NK-92 (cell line): ENCODE data around the gene MAML3.

ENCODE experiments used
- DNase-seq: peaks from one replicate; lab custom pipeline; 2025; ENCODE audit not compliant: unreplicated experiment; lab: John Stamatoyannopoulos, UW

Gene MAML3

DNA sequence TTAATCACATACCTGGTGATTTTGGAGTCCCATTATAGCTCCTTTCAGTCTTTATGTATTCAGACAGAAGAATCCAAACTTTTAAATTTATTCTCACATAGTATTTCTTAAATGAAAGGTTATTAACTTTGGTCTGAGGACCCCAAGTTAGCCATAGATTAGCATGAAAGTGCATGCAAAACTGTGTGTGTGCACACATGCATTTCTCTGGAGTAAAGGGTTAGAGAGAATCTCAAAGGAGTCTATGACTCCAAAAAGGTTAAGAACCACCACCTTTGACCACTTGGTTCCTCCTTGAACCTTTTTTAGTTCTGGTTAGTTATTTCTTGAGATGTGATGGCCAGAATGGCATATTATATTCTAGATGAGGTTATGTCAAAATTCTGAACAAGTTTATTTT, 386.4 kb downstream of the MAML3 start:
- no peak for DNase-seq

DNA sequence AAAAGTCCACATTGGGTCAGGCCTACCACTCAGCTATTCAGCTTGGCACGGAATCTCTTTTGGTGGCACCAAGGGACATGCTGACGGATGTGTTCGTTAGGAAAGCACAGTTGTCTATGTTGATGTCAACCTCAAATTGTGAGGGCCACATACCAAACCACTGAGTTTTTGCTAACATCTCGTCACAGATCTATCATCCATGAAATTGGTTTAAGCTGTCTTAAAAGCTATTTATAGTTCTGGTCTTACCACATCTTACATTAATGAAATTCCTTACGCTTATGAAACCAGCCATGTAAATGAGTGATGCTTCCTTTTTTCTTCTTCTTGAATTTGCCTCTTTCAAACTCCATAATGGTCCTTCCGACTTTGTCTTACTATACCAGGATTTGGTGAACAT, 386.8 kb downstream of the MAML3 start:
- no peak for DNase-seq

DNA sequence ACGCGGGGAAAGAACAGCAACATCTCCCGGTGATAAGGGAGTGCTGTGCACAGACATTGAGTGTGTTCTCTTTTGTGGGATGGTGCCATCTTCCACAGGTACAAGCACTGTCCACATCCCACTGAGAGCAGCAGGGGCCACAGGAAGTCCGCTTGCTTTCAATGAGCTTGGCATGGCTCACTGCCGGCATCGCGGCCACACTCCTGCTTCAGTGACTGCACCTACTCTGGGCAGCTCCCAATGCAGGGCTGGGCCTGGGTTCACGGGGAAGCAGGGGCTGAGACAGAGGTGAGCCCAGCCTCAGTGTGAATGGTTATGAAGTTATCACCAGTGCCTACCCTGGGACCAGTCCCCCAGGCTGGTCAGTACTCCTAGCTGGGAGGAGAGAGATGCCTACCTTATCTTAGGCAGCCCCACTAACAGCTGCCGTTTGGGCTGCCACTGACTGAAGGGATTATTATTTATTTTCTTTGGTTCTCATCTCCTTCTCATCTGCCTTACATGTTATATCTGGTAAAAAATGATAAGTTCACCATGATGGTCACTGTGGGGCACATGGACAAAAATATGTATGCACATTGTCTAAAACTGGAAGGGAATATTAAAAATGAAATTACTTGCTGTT, 389.2 kb downstream of the MAML3 start:
- no peak for DNase-seq

DNA sequence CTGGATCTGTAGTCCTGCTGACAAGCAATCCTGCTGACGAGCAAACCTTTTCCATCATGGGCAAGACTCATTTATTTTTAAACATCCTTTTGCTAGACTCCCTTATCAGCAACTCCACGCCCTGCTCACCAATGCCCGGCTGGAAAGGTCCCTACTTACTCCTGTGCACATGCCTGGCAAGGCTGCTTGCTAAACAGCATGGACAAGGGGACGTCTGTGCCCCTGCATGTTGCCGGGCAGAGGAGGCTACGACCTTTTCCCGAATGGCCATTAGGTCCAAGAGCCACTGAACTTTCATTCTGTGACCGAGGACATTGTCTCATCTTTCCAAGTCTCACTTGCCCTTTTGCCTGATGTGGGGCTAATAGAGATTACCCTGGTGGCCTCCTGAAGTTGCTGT, 389.8 kb downstream of the MAML3 start:
- DNase-seq: no peak

DNA sequence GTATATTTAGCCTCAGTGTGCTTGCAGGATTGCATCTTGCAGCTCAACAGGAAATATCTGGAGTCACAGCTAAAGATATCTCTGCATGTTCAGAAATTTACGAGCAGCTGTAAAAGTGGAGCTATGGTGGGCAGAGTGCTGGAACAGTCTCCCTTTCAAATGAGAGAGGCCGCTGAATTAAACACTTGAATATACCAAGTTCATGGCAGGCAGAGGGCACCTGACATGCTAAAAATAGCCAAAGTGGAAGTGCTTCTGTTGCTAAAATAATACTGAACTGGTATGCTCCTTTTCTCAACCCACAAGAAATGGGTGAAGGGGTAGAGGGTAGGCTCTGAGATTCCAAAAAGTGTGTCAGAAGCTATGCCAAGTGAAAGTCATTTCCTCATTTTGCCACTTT, 390.3 kb downstream of the MAML3 start:
- no peak for DNase-seq

DNA sequence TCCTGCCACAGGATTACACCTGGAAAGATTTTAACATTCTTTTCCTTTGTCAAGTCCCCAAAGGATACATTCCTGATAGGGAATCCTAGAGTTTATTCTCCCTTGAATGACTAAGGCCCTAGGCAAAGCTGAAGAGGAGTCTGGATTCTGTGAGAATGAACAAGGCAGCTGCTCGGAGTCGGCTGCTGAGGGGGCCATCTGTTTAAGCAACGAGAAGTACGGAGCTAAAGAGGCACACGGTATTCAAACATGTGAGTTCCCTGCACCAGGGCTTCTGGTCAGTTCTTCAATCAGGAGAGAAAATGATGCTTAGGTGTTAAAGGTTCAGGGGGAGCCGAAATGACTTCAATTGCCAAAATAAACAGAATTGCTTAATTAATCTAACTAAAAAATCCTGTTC, 390.8 kb downstream of the MAML3 start:
- DNase-seq: no peak

DNA sequence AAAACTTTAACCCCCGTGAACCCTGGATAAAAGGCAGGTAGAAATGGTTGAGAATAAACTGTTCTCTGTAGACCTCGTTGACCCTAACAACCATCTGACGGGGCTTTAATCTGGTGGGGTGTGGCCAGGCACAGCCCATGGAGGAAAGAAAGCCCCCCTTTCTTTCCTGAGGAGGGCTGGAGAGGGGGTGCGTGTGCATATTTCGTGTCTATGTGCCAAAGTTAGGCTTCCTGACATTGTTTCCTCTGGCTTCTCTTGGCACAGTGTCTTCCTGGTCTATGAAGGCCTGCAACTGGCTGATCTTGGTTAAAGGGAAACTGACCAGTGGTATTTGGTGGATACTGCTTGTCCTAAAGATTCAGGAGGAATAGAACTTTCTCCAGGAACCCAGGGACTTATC, 391.3 kb downstream of the MAML3 start:
- DNase-seq: no peak

DNA sequence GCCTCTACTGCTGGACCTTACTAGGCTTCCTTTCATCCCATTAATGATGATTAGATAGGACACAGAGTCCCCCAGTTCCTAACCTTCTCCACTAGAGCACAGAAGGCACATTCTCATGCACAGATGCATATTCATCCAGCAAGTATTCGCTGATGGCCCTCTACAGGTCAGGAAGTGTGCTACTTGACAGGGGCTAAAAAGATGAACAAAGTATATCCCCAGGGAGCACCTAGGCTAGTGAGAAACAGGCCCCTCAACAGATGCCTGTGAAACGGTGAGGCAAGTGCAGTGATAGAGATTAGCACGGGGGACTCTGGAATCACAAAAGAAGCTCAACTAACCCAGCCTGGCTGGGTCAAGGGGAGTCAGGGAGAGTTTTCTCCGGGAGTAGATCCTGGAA, 392.5 kb downstream of the MAML3 start:
- no peak for DNase-seq

DNA sequence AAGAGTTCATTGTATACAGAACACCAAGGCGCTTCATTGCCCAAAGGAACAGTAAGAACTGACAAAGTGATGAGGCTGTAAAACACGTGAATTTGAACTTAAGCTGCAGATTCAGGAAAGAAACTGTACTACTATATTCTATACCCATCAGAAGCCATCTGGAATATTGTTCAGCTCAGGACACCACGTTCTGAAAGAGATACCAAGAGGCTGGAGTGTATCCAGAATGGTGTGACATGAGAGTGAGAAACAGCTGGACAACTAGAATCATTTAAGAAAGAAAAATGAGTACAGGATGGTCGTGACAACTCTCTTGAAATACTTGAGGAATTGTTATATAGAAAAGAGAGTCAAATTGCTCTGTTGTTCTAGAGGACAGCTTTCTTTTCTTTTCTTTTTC, 393.4 kb downstream of the MAML3 start:
- DNase-seq: no peak

DNA sequence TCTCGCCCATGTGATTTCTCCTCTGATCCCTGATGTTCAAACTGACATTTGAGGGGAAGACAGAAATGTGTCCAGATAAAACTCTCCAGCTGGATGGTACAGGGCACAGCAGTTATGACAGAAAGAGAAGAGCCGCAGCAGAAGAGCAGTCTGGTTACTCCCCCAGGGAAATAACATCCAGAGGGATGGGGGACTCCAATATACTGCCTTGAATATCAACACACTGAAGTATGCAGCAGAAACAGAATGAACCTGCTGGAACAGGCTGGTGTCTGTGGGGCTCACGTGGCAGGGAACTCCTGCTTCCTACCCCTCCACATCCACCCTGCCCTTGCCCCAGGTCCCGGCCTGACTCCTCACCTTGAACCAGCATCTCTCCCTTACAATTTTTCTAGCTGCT, 394.9 kb downstream of the MAML3 start:
- no peak for DNase-seq

DNA sequence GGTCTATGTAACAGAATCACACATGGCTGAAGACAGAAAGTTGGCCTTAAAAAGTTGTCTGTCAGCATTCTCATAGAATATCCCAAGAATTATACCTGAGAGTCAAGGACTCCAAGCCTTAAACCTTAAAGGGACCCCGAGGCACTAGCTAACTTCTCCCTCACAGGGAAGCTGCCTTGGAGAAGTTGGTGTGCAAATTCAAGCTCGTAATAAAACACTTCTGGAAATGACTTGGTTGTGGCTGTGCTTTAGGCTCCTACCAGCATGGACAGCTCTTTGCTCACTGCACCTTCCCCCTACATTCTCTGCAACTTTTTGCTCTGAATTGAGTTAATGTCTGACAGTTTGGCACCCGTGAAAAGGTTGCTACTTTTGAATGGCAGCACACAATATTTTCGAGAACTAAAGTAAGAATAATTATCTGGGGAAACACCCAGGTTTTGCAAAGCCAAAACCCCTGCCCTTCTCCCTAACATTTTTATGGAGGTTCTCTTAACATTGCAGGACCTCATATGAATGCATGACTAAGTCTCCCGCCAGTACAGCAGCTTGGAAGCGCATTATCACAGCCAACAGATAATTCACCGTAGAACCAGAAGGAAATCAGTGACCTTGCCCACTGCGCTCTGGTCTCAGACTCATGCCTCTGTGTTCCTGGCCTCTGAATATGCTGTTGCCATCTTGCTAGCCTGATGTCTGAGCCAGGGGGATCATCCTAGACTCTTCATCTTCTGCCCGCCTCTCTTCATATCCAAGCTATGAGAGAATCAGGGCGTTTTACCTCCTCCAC, 397.4 kb downstream of the MAML3 start:
- DNase-seq: no peak

DNA sequence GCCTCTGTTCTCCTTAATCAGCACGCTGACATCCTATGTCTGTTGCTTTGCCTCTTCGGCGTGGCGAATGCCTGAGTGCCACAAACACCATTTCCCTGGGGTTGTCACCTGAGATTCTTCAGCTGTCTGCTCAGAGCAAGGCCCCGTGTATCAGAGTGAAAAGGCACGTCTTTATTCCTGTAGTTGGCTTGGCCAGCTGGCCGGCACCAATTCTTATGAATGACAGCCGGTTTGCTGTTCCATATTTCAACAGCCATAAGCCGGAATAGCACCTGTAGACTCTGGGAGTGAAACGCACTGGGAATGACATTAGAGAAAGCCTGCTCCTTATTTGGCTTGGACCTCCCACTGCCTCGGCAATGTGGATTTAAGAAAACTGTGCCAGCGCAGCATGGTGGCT, 399.0 kb downstream of the MAML3 start:
- no peak for DNase-seq

DNA sequence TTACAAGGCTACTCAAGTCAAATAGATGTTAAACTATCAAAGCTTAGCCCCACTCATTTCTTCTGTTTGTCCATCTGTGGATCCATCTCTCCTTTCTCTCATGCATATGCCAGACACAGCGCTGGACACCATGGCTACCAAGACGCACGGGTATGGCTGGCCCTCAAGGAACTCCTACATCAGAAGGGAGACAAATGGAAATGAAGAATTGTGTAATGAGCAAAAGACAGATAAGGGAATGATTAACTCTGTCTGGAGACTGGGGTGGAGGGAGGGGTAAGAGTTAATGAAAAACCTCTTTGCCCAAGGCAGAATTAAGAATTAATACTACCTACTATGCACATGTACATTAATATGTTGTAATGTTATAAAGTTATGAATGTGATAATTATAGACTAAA, 400.3 kb downstream of the MAML3 start:
- DNase-seq: no peak

DNA sequence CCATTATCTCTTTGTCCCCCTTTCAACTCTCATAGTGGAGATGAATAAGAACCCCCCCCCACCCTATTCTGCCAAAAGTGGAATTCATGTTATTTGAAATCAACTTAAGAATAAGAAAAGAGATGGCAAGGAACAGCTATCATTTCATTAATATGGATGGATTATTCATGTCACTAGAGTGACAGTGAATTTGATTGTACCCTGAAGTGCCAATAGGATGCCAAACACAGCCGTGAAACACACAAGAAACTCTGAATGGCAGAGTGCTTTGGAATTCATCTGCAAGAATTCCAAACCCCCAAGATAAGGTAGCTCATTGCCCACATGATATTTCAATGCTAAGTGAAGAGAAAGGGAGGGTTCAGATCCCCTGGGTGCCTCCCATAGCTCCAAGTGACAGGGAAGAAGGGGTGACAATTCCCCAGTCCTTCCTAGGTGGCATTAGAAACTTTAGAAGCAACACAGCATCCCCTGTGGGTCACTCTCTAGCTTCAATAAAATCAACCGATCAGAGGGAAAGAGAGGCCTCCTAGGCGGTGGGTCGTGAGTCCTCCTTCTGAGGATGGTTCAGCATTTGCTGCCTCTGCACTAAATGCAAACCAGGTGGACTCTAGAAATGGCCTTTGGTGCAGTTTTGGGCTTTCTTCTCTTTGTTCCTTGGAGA, 404.0 kb downstream of the MAML3 start:
- no peak for DNase-seq

DNA sequence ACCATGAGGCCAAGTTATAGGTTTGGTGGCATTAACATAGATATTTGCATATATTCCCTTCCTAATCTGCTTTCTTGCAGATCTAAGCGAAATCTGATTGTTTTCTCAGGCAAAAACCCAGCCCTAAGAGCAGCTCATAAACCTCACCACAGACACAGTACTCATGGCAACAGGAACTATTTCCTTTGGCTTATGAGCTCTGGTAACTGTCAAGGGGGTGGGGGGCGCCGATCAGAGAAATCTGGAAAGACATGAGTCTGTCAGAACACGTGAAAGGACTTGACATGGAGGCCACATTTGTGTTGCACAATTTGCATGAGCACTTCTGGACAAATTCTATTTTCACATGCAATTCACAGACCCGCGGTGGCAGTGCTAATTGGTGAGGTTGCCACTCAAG, 404.6 kb downstream of the MAML3 start:
- DNase-seq: no peak

DNA sequence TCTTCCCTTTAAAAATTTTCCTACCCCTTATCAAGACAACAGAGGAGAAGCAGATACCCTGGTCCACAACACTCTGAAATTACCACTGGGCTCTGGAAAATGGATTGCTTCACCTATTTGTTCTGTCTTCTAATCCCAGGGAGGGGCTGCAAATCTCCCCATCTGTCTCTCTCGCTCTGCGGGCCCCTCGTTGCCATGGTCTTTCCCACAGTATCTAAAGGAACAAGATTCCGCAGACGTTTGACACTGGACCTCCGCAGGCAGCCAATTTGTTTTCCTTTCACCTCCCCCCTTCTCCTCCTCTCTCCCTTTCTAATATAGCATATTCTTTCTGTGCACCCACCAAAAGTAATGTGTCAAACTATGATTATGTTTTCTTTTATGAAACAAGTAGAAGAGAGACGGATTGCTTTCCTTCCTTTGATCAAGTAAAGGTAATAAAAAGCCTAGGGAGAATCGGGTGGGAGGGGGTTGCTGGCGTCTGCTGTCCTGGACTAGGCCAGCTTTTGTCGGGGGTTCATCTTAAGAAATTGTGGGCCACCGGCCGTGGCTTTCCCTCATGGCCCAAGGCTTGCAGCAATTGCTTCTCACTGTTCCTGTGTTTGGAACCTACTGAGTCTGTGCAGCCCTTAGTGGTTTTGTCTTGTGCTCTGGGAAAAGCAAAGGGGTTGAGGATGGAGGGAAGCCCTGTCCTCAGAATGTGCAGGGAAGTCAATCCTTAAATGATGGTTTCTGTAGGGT, 407.4 kb downstream of the MAML3 start:
- no peak for DNase-seq

DNA sequence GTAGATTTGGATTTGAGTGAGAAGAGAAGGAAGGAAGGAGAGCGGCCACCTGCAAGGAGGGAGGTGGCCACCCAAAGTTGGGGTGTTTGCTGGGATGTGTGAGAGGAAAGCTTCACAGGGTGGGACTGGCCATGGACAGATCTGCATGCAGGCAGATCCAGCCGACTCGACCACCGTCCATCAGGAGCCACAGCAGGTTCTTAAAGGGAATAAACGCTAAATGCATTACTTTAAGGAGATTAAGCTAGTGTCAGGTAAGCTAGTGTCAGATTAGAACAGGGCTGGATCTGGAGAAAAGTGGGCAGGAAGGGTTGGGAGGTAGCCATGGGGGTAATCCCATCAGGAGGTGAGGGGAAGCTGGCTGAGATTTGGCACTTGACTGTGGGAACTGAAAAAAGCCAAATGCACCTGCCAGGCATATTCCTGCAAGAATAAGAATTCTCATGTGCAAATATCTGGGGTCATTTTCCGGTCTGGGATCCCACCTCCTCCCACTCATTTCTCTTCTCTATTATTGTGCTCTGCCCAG, 408.8 kb downstream of the MAML3 start:
- no peak for DNase-seq

DNA sequence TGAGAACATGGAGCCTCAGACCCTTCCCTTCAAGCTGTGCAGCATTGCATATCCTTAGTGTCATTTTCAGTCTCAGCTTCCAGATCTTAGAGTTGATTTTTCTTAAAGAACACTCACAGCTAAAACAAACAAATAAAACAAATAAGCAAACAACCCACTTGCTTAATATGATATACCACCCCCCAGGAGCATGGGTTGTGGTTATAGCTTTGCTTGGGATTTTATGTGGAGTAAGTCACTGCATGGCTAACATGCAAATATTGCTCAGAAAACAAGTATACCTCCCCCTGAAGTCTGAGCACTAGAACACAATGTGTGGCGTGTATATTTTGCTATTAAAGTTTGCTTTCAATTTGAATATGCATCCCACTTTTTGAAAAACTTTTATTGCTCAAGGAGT, 409.8 kb downstream of the MAML3 start:
- DNase-seq: no peak

DNA sequence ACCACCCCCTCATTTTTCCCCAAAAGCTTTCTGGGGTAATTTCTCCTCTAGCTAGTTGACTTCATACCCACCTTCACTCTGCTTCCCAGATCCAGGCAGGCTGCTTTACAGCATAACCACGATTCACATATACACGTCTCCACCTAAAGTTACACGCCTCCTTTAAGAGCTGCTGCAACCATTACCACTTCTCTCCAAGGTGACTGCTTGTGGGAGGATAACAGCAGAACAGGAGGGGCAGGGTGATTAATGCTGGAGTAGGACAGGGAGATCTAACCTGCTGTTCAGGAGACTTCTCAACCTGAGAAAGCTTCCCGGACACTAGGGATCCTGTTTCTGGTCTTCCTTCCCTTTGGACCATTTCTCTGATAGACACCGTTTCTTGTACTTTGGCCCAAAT, 411.0 kb downstream of the MAML3 start:
- no peak for DNase-seq

DNA sequence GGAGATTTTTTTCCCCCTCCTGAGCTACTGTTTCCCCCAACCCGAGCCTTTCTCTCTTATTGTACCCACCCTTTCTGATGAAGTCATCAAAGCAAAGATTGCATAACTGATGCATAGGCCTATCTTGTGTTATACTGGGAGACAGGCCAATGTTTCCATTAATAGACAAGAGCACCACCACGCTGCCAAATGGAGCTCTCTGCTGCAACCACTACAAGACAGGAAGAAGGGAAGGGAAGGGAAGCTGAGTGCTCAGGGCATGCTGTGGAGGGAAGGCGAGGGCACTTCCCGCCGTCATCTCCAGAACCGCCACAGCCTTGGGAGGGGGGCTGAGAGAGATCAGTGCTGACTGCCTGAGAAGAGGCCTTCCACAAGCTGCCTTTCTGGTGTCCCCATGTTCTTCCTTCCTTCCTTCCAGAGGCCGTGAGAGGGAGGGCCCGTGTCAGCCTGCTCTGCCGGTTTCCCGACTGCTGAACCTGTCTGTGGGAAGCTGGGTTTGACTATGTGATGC, 413.4 kb downstream of the MAML3 start:
- DNase-seq: no peak

DNA sequence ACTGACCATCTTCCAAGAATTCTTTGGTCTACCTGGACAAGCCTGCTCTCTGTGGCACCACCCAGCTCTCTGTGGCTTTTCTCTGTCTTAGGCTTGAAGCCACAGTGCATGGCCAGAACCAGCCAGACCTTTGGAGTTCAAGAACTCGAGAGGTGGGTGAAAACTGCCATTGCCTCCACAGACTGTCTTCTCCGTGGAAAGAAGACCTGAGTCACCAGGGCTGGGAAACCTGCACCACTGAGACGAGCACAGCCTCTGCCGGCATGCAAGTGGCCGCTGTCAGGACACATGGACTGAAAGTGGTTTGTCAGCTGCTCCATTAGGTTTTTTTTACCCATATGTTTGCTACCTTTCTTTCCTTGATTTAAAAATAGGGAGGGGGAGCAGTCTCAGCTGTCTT, 413.9 kb downstream of the MAML3 start:
- no peak for DNase-seq
